HepG2 (cell line): ENCODE results near the gene TLE5. TPM values are rescaled to one million over a fixed set of nuclear protein-coding genes. Genes with fewer than 3 reads are reported as not detected.

ENCODE experiments used
- ATAC-seq: fragments of 200-7000 bp; cut with Tn5 transposase; 3 replicates; pipeline ENCODE4 v1.9.1; 2020; ENCODE audit warnings: mild to moderate bottlenecking, moderate library complexity
- BruUV-seq: library from RNA; stranded (reverse); fragments of 400-500 nt; replicated peaks from 2 replicates; lab custom pipeline; 2021; lab: Mats Ljungman, UMichigan
- CTCF ChIA-PET: fragments of 300-600 bp; formaldehyde crosslinking; extraction: SDS; loops from one replicate; lab custom pipeline; 2021; ENCODE audit warnings: low total read pairs, inconsistent platforms, low intra/inter-chr PET ratio; lab: Yijun Ruan, JAX
- POLR2A ChIA-PET: fragments of 350-600 bp; sonication (Branson Sonifier 250); formaldehyde crosslinking; loops from one replicate; lab custom pipeline; 2020; ENCODE audit warnings: antibody characterized with exemption, inconsistent platforms; lab: Yijun Ruan, JAX
- DNase-seq: peaks from one replicate; pipeline ENCODE4 v3.0.0-alpha.2; 2015; ENCODE audit warnings: low spot score
- FAIRE-seq: peaks from 3 replicates; lab custom pipeline; 2011; peaks lifted over from hg19 to GRCh38; lab: Jason Lieb, UNC
- H2AFZ ChIP-seq: one replicate; pipeline ENCODE4 v1.6.1; 2011; ENCODE audit warnings: low read length, inconsistent platforms
- H3K27ac ChIP-seq: fragments of 300-600 bp; 3 replicates; pipeline ENCODE4 v1.8.0; 2011; ENCODE audit warnings: mixed run types, mild to moderate bottlenecking, mixed read lengths, low read length, inconsistent platforms; ENCODE audit not compliant: insufficient read depth; ENCODE audit errors: extremely low read length
- H3K27me3 ChIP-seq, 2 experiments: fragments of 200-600 bp in 1 of 2; 2 replicates in 1 of 2; 3 replicates in 1 of 2; pipeline versions ENCODE4 v1.6.0 to v1.8.0; 2011; ENCODE audit warnings: low read length in 2 of 2, mild to moderate bottlenecking in 2 of 2, moderate library complexity in 2 of 2, inconsistent platforms in 1 of 2; ENCODE audit not compliant: insufficient read depth in 2 of 2, control insufficient read depth in 1 of 2
- H3K36me3 ChIP-seq, 2 experiments: fragments of 200-600 bp in 1 of 2; replicated peaks in 1 of 2; 2 replicates in 1 of 2; 3 replicates in 1 of 2; pipeline versions ENCODE4 v1.5.1 to v1.8.0; 2011; ENCODE audit warnings: low read length in 2 of 2, inconsistent platforms in 1 of 2; ENCODE audit not compliant: insufficient read depth in 2 of 2, control insufficient read depth in 1 of 2
- H3K4me1 ChIP-seq: 2 replicates; pipeline ENCODE4 v1.5.1; 2012; ENCODE audit warnings: low read length, inconsistent platforms; ENCODE audit not compliant: insufficient read depth
- H3K4me2 ChIP-seq: 2 replicates; pipeline ENCODE4 v1.6.0; 2011; ENCODE audit warnings: low read depth, low read length, inconsistent platforms
- H3K4me3 ChIP-seq, 3 experiments: fragments of 200-600 bp in 1 of 3; sonication (generic), shearing (Covaris generic) in 1 of 3; replicated peaks in 1 of 3; 2 replicates each; pipeline ENCODE4 v1.5.1; 2011 to 2016; ENCODE audit warnings: low read length in 3 of 3, inconsistent platforms in 2 of 3, low read depth in 2 of 3, mild to moderate bottlenecking in 2 of 3, control low read depth in 1 of 3, mixed read lengths in 1 of 3; ENCODE audit not compliant: insufficient read depth in 1 of 3
- H3K79me2 ChIP-seq: one replicate; pipeline ENCODE4 v1.6.1; 2011; ENCODE audit warnings: low read length, inconsistent platforms; ENCODE audit not compliant: insufficient read depth
- H3K9ac ChIP-seq: 2 replicates; pipeline ENCODE4 v1.6.0; 2011; ENCODE audit warnings: mild to moderate bottlenecking, low read depth, low read length, inconsistent platforms; ENCODE audit not compliant: insufficient read depth
- H3K9me3 ChIP-seq: 2 replicates; pipeline ENCODE4 v1.5.1; 2012; ENCODE audit warnings: mild to moderate bottlenecking, low read length
- H4K20me1 ChIP-seq: 2 replicates; pipeline ENCODE4 v1.6.0; 2011; ENCODE audit warnings: inconsistent platforms, mild to moderate bottlenecking, low read length, moderate library complexity; ENCODE audit not compliant: insufficient read depth
- CBFB ChIP-seq: sonication (generic); formaldehyde crosslinking; IDR thresholded peaks from 2 replicates; pipeline ENCODE4 v1.4.0; 2020; ENCODE audit warnings: missing genetic modification reagents
- RAD21 ChIP-seq: fragments of 450-650 bp; formaldehyde crosslinking; IDR thresholded peaks from 2 replicates; pipeline ENCODE4 v1.5.0; 2020; ENCODE audit warnings: mild to moderate bottlenecking
- SMC3 ChIP-seq: IDR thresholded peaks from 2 replicates; pipeline ENCODE4 v1.6.1; 2011; ENCODE audit warnings: low read length, improper control_type of control experiment
- STAG1 ChIP-seq: sonication (generic); formaldehyde crosslinking; IDR thresholded peaks from 2 replicates; pipeline ENCODE4 v1.4.0; 2020; ENCODE audit warnings: missing genetic modification reagents
- ZNF572 ChIP-seq: sonication (generic); formaldehyde crosslinking; IDR thresholded peaks from 2 replicates; pipeline ENCODE4 v1.5.1; 2020; ENCODE audit warnings: mild to moderate bottlenecking, missing genetic modification reagents
- ZNF670 ChIP-seq: sonication (generic); formaldehyde crosslinking; IDR thresholded peaks from 2 replicates; pipeline ENCODE4 v1.8.0; 2022; ENCODE audit warnings: mild to moderate bottlenecking, missing genetic modification reagents, borderline replicate concordance
- ZNF768 ChIP-seq: sonication (generic); formaldehyde crosslinking; IDR thresholded peaks from 2 replicates; pipeline ENCODE4 v1.4.0; 2020; ENCODE audit warnings: missing genetic modification reagents
- WGBS: methylation state at CpG from one replicate; pipeline ENCODE4 v1.1.6; 2017; ENCODE audit warnings: low lambda C conversion rate; 5-methylcytosine and 5-hydroxymethylcytosine counted together
- in situ Hi-C: cut with HindIII; loops from 2 replicates; pipeline ENCODE4 v1.10.0; 2017; ENCODE audit warnings: low pct_unique_long_range_greater_than_20kb; ENCODE audit not compliant: extremely low pct_ligation_motif_present
- intact Hi-C: fragments of 100-400 bp; cut with micrococcal nuclease; formaldehyde crosslinking; loops from one replicate; pipeline ENCODE4 v1.10.0; 2022; ENCODE audit not compliant: unreplicated experiment
- polyA plus RNA-seq, 8 experiments: library from polyadenylated mRNA; depleted of rRNA in 3 of 8; stranded (reverse) in 7 of 8; unstranded in 1 of 8; fragments of >200 nt; fragmentation: Illumina TruSeq in 4 of 8; extraction: Trizol in 4 of 8; gene quantifications; 2 replicates each; pipeline versions ENCODE4 v1.2.1 to v1.2.3, GENCODE V29; 2011 to 2016; ENCODE audit warnings: low read depth in 4 of 8, missing spikeins in 1 of 8, mixed read lengths in 1 of 8; ENCODE audit not compliant: insufficient read depth in 1 of 8
- total RNA-seq, 5 experiments: library from RNA; depleted of rRNA; stranded (reverse); fragments of >200 nt; fragmentation: Illumina TruSeq; extraction: Trizol; gene quantifications; 2 replicates each; pipeline ENCODE4 v1.2.3, GENCODE V29; 2016; ENCODE audit warnings: low read depth in 1 of 5
- TF ChIP-seq, protein P1 (sequence below): IDR thresholded peaks from 2 replicates; pipeline ENCODE4 v1.6.1; 2016; ENCODE audit warnings: low read depth, missing genetic modification reagents, missing compliant biosample characterization
- TF ChIP-seq, protein P2 (sequence below): sonication (generic); formaldehyde crosslinking; IDR thresholded peaks from 2 replicates; pipeline ENCODE4 v1.5.1; 2020; ENCODE audit warnings: mild to moderate bottlenecking, moderate library complexity, missing genetic modification reagents
- TF ChIP-seq, protein P3 (sequence below): sonication (generic); formaldehyde crosslinking; IDR thresholded peaks from 2 replicates; pipeline ENCODE4 v1.5.0; 2020; ENCODE audit warnings: mild to moderate bottlenecking, missing genetic modification reagents, moderate library complexity

Gene TLE5
- total and polyA plus RNA-seq, 2 of the 13 experiments (the other 11 are each of a cell fraction or from before 2014, with no cell fraction given), result 62.8 to 189 TPM

DNA sequence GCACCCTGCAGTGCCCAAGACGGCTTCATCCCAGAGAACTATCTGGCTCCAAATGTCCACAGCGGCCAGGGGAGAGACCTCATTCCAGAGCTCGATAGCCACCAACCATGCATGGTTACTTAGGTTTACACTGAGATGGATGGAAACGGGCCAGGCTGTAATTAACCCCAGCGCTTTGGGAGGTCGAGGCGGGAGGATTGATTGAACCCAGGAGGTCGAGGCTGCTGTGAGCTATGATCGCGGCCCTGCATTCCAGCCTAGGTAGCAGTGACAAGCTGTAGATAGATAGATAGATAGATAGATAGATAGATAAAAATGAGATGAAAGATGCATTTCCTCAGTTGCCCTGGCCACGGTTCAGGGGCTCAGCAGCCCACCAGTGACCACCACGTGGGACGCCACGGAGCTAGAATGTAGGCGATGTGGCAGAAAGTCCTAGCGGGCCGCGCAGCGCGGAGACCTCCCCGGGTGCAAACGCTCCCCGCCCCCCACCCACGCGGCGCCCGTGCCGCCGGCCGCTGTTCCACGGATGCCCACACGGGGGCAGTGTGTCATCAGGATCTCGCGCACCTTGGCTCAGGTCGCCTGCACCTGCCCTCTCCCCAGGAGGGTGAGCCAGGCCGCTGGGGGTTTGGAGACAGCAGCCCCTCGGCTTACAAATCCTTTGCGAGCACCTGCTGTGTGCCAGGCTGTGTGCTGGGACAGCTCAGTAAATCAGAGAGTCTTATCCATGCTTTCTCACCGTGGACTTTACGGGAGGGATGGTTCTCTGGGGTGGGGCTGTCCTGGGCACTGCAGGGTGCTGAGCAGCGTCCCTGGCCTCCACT, 13.5 kb upstream of the TLE5 start (continued):
- TF ChIP-seq, protein P1, sequence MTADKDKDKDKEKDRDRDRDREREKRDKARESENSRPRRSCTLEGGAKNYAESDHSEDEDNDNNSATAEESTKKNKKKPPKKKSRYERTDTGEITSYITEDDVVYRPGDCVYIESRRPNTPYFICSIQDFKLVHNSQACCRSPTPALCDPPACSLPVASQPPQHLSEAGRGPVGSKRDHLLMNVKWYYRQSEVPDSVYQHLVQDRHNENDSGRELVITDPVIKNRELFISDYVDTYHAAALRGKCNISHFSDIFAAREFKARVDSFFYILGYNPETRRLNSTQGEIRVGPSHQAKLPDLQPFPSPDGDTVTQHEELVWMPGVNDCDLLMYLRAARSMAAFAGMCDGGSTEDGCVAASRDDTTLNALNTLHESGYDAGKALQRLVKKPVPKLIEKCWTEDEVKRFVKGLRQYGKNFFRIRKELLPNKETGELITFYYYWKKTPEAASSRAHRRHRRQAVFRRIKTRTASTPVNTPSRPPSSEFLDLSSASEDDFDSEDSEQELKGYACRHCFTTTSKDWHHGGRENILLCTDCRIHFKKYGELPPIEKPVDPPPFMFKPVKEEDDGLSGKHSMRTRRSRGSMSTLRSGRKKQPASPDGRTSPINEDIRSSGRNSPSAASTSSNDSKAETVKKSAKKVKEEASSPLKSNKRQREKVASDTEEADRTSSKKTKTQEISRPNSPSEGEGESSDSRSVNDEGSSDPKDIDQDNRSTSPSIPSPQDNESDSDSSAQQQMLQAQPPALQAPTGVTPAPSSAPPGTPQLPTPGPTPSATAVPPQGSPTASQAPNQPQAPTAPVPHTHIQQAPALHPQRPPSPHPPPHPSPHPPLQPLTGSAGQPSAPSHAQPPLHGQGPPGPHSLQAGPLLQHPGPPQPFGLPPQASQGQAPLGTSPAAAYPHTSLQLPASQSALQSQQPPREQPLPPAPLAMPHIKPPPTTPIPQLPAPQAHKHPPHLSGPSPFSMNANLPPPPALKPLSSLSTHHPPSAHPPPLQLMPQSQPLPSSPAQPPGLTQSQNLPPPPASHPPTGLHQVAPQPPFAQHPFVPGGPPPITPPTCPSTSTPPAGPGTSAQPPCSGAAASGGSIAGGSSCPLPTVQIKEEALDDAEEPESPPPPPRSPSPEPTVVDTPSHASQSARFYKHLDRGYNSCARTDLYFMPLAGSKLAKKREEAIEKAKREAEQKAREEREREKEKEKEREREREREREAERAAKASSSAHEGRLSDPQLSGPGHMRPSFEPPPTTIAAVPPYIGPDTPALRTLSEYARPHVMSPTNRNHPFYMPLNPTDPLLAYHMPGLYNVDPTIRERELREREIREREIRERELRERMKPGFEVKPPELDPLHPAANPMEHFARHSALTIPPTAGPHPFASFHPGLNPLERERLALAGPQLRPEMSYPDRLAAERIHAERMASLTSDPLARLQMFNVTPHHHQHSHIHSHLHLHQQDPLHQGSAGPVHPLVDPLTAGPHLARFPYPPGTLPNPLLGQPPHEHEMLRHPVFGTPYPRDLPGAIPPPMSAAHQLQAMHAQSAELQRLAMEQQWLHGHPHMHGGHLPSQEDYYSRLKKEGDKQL (CRISPR knock-in tag), result no peak

DNA sequence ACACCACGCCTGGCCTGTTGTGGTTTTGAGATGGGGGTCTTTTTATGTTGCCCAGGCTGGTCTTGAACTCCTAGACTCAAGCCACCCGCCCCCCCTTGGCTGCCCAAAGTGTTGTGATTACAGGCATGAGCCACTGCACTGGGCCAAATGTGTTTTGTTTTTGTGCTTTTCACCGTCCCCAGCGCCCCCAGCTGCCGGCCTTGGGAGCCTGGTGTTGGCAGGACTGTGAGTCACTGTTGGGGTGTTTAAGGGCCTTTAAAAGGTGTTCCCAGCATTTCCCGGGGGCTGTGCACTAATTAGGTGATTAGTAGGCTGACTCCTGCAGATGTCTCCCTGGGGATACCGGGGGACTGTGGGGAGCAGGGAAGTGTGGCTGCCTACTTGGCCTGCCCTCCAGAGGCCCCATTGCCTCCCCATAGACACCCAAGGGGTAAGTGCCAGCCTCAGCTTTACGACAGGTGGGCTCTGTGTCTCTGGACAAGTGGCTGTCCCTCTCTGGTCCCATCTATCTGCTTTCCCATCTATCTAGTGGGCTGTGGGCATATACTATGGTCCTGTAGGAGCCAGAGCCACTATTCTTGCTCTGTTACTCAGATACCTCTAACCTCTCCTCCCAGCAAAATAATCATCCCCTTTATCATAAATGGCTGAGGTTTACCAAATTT, 11.8 kb upstream of the TLE5 start:
- H3K27me3 ChIP-seq, result no peaks in the 10 kb centered on the region

More for the DNA sequence above, 11.8 kb upstream of the TLE5 start:
- POLR2A ChIA-PET, result interaction anchor here (0.7 kb wide), 1 partner anchor 97 kb away, joined by 3 read pairs; the partner anchor contains the start of gene TLE6
- no peaks in the 10 kb centered on the region for H4K20me1 ChIP-seq
- TF ChIP-seq, protein P2, sequence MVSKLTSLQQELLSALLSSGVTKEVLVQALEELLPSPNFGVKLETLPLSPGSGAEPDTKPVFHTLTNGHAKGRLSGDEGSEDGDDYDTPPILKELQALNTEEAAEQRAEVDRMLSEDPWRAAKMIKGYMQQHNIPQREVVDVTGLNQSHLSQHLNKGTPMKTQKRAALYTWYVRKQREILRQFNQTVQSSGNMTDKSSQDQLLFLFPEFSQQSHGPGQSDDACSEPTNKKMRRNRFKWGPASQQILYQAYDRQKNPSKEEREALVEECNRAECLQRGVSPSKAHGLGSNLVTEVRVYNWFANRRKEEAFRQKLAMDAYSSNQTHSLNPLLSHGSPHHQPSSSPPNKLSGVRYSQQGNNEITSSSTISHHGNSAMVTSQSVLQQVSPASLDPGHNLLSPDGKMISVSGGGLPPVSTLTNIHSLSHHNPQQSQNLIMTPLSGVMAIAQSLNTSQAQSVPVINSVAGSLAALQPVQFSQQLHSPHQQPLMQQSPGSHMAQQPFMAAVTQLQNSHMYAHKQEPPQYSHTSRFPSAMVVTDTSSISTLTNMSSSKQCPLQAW (CRISPR knock-in tag), result 0 out of 2 replicates have a peak, but pooled peaks have one; percentile 14
- TF ChIP-seq CBFB (CRISPR knock-in tag), result no peak
- TF ChIP-seq ZNF768 (CRISPR knock-in tag), result peak; percentile 93
- no peak for TF ChIP-seq ZNF572 (CRISPR knock-in tag)
- TF ChIP-seq RAD21 (CRISPR knock-in tag), result 0 out of 2 replicates have a peak, but pooled peaks have one; percentile 23
- peak; percentile 74 for TF ChIP-seq STAG1 (CRISPR knock-in tag)
- TF ChIP-seq ZNF670 (CRISPR knock-in tag), result no peak
- TF ChIP-seq, protein P3, sequence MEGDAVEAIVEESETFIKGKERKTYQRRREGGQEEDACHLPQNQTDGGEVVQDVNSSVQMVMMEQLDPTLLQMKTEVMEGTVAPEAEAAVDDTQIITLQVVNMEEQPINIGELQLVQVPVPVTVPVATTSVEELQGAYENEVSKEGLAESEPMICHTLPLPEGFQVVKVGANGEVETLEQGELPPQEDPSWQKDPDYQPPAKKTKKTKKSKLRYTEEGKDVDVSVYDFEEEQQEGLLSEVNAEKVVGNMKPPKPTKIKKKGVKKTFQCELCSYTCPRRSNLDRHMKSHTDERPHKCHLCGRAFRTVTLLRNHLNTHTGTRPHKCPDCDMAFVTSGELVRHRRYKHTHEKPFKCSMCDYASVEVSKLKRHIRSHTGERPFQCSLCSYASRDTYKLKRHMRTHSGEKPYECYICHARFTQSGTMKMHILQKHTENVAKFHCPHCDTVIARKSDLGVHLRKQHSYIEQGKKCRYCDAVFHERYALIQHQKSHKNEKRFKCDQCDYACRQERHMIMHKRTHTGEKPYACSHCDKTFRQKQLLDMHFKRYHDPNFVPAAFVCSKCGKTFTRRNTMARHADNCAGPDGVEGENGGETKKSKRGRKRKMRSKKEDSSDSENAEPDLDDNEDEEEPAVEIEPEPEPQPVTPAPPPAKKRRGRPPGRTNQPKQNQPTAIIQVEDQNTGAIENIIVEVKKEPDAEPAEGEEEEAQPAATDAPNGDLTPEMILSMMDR (CRISPR knock-in tag), result peak; percentile 64
- peak; percentile 19; the same call in 1 of the 2 replicates for TF ChIP-seq SMC3
- TF ChIP-seq, all 625 proteins: peak for 6
- FAIRE-seq (no peak), ATAC-seq (peak; percentile 27; the same call in 1 of the 3 replicates), DNase-seq (no peak)
- Histone ChIP-seq H3K9me3 (no peaks in the 10 kb centered on the region), H3K9ac (no peak overlapping the region), H2AFZ (no peak overlapping the region), H3K4me1 (peaks cover 26% of the 10 kb centered on the region), H3K4me2 (no peak overlapping the region), H3K36me3 (no peaks in the 10 kb centered on the region), H3K79me2 (no peaks in the 10 kb centered on the region), H3K27ac (no peak overlapping the region), H3K4me3 (no peak overlapping the region)
- BruUV-seq, result no TSS peak
- WGBS, result 15% methylated on average over 3 of the region's 8 CpGs
- intact Hi-C loops (no loop called here), in situ Hi-C loops (loop anchor here (10.0 kb wide), 1 partner anchor 51 kb away; no protein-coding TSS in a partner anchor)
- CTCF ChIA-PET, result no interaction called here
